Fibroblast of peridontal ligament (primary cell): ENCODE results near the gene PAXIP1.
"Not testable (repeated sequence)": the region's sequence is repeated elsewhere in the genome, so short reads cannot be mapped to it uniquely, and the experiment has no call there.

ENCODE experiments used
- DNase-seq: peaks from one replicate; pipeline ENCODE4 v3.0.0-alpha.2; 2010; ENCODE audit errors: extremely low read depth

PAXIP1 gene

GRCh38 chr7:154946166-154946565 is 56.8 kb downstream of the PAXIP1 start:
- no peak for DNase-seq

DNA sequence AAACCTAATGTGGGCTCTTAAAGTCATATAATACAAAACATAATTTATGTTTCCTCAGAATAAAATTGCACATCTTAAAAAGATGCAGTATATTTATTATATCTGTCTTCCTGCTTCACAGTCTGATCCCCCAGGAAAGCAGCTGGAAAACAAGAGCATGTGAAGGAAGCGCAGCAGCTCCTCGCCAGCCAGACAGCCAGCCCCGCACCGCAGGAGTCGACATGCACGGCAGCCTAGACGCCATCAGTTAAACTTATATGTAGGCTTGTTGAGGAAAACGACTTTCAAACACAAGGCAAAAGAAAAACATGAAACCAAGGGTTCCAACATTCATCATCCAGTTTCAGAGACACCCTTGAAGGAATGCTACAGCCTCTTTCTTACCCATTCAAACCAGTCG is 59.0 kb downstream of the PAXIP1 start:
- DNase-seq = no peak

DNA sequence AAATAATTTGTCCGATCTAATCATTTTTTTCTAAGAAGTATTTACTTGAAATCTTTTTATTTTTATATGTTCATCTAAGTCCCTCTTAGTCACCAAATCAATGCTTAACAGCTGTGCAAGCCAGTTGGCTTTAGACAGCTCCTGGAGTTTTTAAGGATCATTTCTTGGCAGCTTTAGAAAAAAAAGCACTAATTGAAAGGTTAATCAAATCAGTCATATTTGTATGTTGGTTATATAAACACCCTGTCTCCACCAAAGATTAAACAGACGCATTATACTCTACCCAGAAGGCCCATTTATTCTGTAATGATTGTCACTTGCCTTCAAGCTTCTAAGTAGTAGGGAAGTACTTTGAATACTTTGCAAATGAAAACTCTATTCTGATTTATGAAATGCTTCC is 60.2 kb downstream of the PAXIP1 start:
- DNase-seq = no peak

- DNase-seq = no peak
These were observed 65.1 kb downstream of the PAXIP1 start for GRCh38 chr7:154937837-154938236.

DNA sequence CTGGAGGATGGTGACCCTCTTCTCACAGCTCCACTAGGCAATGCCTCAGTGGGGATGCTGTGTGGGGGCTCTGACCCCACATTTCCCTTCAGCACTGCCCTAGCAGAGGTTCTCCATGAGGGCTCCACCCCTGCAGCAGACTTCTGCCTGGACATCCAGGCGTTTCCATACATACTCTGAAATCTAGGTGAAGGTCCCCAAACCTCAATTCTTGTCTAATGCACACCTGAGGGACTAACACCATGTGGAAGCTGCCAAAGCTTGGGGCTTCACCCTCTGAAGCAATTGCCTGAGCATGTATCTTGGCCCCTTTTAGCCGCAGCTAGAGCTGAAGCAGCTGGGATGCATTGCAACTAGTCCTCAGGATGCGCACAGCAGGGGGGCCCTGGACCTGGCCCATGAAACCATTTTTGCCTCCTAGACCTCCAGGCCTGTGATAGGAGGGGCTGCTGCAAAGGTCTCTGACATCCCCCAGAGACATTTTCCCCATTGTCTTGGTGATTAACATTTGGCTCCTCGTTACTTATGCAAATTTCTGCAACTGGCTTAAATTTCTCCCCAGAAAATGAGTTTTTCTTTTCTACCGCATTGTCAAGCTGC is 68.5 kb downstream of the PAXIP1 start:
- DNase-seq = not testable (repeated sequence)

- DNase-seq = peak; percentile 25
These were observed 71.0 kb downstream of the PAXIP1 start for GRCh38 chr7:154931906-154932305.

GRCh38 chr7:154929006-154929726 is 73.8 kb downstream of the PAXIP1 start:
- no peak for DNase-seq

DNA sequence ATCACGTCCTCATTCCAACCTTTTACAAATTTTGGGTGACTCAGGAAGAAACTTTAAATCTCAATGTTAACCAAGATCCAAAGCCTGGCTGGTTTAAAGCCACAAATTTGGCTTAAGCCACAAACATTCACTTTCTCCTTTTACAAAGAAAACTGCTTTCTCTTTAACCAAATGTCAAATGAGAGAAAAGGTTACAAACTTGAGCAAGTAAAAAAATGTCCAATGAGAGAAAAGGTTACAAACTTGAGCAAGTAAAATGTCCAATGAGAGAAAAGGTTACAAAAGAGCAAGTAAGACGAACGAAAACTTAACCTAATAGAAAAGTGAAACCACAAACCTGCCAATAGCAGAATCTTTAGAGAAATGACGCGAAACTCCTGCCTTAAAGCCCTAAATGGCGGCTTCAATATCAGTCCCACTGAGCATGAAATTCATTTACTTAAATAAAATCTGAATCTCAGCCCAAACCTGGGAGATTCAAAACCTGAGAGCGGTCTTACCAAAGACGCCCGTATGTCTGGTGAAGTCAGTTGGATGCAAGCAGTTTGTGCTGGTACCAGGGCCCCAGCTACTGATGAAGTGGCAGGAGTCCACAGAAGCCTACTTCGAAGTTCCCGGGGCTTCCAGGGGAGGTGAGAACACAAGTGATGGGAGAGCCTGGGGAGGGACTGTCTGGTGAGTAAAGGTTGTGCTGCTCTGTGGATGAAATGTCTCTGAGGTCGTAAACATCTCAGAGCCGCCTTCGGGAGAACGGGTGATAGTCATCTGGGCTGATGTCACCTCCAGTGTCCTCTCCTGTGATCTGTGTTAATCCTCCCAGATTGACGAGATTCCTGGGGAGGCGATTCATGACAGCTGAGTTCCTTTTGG is 74.6 kb downstream of the PAXIP1 start:
- peak; percentile 100 for DNase-seq

- peak; percentile 95 for DNase-seq
These were observed 75.2 kb downstream of the PAXIP1 start for GRCh38 chr7:154927624-154928125.

GRCh38 chr7:154922472-154922871 is 80.5 kb downstream of the PAXIP1 start:
- not testable (repeated sequence) for DNase-seq

GRCh38 chr7:154919344-154920225 is 83.3 kb downstream of the PAXIP1 start:
- DNase-seq = no peak

DNA sequence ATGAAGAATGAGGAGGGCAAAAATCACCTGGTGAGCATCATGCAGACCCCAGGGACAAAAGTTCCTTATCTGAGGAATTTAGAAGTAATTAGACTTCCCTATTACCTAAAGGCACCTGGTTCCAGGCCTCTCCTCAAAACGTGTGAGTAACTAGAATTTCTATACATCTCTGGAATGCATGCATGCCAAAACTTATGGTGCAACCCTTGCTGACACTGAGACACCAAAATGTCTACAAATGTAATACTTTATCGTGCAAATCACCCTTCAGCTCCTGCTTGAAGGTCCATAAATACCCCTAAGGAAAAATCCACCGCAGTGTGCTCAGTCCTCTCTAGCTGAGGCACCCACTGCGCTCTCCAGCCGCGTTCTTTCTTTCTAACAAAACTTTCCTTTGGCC is 84.2 kb downstream of the PAXIP1 start:
- no peak for DNase-seq

GRCh38 chr7:154918266-154918665 is 84.7 kb downstream of the PAXIP1 start:
- DNase-seq = no peak

- DNase-seq = no peak
These were observed 85.1 kb downstream of the PAXIP1 start for GRCh38 chr7:154917808-154918160.

GRCh38 chr7:154916856-154917807 is 85.8 kb downstream of the PAXIP1 start:
- DNase-seq = no peak

DNA sequence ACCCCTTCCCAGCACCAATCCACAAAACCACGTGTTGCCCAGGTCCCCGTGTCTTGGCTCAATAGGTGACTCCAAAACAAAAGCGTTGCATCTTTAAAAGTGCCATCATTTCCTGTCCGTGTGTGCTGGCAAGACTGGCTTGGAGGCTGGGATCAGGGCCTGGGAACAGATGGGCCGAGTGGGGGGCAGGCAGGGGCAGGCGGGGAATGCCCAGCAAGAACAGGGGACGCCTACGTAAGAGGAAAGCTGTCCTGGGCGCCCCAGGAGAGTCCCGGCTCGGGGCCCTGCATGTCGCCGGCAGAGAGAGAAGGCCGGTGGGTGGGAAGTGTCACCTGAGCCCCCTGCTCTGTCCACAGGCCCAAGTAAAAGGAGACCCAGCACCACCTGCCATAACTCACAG is 86.5 kb downstream of the PAXIP1 start:
- DNase-seq = no peak

DNA sequence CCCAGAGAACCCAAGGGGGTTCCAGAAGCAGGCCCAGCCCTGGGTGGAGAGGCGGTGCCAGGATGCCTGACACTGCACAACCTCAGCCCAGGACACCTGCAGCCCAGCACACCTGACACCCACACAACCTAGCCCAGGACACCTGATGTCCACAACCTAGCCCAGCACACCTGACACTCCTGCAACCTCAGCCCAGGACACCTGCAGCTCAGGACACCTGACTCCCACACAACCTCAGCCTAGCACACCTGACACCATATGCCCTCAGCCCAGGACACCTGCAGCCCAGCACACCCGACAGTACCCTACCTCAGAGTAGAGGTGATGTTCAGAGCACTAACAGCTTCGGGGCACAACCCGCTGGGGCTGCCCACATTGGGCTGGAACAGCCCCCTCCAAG is 87.3 kb downstream of the PAXIP1 start:
- DNase-seq = no peak

GRCh38 chr7:154914996-154915380 is 87.9 kb downstream of the PAXIP1 start:
- DNase-seq = no peak

- DNase-seq = no peak
These were observed 88.5 kb downstream of the PAXIP1 start for GRCh38 chr7:154914308-154914995.
